NCI-H345 (cell line): Measurements from ENCODE around the gene ZIM2.

ENCODE experiments used
- DNase-seq: peaks from one replicate; lab custom pipeline; 2025; lab: John Stamatoyannopoulos, UW

Gene ZIM2

DNA sequence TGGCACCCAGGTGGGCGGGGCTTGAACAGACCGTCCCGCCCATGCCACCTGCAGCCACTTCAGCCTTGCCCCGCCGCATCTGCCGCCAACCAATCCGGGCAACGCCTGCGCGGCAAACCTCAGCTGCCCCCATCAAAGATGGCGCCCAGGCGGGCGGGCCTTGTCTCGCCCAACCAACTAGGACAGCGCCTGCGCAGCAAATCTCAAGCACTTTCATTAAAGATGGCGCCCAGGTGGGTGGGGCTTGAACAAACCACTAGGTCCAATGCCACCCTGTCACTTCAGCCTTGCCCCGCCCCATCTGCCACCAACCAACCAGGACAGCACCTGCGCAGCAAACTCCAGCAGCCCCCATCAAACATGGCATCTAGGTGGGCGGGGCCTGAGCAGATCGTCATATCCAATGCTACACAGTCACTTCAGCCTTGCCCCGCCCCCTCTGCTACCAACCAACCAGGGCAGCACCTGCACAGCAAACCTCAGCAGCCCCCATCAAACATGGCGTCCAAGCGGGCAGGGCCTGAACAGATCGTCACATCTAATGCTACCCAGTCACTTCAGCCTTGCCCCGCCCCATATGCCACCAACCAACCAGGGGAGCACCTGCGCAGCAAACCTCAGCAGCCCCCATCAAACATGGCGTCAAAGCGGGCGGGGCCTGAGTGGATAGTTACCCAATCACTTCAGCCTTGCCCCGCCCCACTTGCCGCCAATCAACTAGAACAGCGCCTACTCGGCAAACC is 1.4 kb downstream of the ZIM2 start:
- DNase-seq = no peak

DNA sequence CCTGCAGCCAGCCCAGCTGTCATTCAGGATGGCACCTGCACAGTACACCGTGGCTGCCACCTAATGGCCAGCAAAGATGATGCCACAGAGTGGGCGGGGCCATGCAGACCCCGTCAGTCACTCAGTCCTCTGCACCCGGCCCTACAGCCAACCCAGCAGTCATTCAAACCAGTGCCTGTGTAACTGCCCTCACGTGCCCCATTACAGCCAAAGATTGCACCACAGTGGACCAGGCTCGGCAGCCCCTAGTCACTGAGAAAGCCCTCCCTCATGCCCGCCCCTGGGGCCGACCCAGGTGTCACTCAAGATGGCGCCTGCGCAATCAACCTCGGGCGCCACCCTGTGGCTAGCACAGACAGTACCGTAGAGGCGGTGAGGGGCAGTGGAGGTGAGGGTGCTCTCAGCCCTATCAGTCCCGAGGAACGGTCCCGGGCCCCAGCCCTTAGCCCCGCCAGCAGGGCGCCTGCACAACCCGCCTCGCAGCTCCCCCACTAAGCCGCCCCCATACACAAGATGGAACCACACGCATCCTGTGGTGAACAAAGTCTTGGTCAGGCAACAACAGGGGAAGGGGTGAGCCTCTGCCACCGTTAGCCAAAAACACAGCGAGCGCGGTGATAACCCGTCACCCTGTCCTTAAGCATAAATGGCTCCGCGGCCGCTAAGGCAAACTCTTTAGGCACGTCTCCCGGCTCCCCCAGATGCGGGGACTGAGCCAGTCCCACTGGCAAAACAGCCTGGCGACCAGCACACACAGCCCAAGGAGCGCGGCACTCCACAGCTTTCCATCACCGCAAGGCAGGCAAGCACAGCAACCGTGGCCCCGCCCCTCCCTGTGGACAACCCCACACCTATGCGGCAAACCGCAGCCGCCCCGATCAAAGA is 2.3 kb downstream of the ZIM2 start:
- DNase-seq = no peak

DNA sequence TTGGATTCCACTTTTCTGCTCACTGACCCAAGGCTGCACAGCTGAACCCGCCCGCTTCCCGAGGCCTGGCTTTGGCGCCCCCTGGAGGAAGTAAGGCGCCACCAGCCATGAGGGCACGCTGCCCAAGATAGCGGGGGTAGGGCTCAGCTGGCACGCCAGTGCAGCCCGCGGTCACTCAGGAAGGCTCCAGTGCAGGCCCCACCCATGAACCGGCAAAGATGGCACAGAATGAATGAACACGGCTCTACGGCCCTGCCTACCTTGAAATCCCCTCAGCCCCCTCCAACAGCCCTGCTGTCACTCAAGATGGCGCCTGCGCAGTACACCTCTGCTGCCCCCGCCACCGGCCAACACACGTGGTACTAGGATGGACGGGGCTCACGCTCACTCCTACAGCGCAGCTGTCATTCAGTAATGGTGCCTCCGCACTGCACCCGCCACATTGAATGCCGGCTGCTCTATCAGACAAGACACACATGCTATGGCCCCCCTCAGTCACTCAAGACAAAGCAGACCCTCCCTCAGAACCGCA is 3.0 kb downstream of the ZIM2 start:
- no peak for DNase-seq

DNA sequence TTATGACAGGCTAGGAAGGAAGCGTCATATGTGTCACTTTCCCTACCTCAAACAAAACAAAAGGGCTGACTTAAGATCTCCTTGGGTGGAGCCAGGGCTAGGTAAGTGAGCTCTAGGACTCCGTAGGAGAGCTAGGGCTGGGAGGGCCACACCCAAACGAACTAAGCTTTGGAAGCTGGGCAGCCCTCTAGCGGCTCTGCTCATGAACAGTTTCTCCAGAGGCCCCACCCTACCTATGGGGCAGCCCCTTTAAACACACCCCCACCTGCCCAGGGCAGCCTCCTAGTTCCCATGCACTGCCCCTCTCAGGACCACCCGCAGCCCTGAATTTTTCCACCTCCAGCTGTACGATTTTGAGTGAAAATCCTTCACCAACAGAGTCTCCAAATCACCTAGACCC is 3.5 kb downstream of the ZIM2 start:
- no peak for DNase-seq

DNA sequence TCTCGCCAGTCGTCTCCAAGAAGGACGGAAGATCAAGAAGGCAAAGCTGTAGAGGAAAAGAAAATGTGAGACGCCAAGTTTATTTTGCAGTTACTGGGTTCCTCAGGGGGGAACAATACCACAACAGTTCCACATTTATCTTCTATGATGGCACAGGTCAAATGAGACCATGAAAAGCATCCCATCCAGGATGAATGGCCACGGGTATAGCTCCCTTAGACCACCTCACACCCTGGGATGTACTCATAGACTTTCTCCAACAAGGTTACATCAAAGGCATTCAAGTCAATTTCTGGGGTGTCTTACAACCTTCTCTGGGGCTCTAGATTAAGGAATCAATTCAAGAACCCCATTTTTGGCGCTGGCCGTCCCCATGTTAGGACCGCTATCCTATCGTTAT is 4.5 kb downstream of the ZIM2 start:
- DNase-seq = no peak

DNA sequence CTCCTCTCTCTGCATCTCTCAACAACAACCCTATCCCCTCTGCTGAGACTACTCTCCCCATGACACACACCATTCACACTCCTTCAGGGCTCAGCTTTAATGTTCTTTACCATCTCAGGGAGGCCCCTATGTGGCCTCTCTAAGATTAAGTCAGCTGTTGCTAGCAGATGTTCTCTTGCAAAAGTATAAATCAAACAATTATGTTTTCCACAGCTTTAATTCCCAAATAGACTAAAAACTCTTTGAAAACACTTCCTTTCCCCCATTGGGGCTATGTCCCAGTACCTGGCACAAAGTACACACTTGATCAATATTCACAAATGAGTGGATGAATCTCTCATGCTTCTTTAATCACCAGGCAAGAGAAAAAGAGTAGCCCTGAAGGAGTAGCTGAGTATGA is 5.1 kb downstream of the ZIM2 start:
- DNase-seq = no peak

DNA sequence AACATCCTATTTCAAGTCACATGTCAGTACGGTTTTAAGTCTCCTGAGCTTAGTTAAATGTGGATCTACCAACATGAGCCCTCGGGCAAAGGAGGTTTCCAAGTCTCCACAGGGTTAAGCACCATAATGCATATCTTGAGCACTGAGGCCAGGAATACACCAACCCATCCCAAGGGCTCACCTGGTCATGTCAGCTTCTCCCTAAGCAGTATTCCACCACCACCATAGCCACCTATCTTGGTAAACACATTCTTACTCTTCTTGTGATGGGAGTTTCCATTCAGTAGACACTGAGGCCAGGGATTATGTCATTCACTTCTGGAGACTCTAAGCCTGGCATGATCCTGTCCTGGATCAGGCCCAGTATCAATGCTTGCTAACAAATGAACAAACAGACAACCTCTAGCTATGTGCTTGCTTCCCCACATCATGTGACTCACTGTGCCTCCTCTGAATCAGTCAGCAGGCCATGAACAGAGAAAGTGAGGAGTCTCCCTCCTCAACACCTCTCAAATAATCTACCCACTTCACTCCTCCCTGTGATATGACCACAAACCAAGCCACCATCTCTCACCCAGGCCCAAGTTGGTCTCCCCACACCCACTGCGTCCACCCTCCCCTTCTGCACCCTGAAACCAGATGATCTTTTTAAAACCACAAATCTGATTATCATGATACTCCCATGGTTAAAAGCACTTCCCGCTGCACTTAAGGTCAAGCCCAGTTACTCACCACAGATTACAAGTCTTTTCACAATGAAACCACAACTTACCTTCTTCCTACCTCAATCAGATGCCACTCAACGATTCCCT is 5.8 kb downstream of the ZIM2 start:
- no peak for DNase-seq

DNA sequence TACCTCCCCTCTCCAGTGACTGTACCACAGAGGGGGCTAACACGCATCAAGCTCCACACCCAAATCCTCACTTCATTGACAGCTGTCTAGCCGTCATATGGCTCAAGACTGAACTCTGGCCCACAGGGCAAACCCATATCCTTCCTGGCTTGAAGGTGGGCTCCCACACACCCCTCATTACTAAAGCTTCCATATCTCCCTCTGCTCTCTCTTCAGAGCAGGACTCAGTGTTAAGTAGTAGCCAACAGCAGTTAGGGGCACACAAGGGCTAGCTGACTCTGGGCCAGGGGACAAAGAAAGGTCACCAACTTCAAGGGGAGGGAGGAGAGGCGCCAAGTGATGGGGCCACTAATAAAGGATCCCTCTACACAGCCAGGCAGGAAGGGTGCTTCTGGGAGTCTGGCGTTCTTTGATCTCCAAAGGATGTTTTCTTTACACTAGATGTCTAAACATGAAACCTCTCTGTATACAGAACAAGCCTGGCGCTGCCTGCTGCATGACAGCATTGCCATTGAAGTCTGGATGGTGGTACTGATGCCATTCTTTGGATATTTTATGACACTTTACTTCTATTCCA is 8.1 kb downstream of the ZIM2 start:
- no peak for DNase-seq

DNA sequence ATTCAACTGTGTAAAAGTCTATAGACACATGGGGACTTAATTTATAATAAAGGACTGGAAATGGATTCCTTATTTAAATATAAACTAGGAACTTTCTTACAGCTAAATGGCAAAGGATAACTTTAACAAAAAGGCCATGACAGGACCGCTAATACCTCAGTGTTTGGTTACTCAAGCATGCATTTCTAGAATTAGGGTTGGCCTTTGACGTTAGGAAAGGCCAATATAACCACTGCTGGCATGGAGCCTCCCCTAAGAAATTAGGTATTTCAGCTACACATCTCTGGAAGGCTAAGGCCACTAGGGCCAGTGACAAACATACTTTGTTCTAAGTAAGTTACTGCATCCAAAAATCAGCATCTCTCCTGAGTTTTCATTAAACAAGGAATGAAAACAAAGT is 9.3 kb downstream of the ZIM2 start:
- DNase-seq = no peak

DNA sequence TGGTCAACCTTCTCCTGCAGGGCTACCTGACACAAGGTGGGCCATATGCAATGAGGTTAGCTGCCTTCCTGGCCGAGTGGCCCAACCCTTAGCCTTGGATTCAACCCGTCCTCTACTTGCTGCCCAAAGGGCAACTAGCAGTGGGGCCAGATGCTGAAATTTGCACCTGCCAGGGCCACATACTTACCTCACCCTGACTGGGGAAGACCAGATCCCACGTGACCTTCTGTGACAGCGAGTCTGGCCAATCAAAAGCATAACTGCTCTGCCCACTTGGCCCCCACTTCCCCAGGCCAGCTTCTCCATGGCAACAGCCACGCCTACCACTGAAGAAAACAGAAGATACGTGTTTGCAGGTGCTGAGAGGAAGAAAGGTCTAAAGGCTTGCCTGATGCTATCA is 10.9 kb downstream of the ZIM2 start:
- DNase-seq = no peak

DNA sequence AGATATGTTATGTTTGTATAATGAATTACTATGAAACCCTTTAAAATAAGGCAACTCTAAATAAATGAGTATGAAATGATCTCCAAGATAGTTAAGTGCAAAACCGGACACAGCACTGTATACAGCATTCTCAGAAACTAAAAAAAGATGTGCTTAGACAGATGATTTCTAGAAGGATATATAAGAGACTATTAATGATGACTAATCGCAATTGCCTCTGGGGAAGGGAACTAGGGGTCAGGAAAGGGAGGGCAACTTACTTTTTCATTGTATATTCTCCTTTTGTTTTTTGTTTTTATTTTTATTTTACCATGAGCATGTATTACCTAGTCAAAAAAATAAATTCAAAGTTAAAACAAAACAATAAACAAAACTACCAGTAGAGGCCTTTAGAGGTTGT is 12.8 kb downstream of the ZIM2 start:
- DNase-seq = no peak

DNA sequence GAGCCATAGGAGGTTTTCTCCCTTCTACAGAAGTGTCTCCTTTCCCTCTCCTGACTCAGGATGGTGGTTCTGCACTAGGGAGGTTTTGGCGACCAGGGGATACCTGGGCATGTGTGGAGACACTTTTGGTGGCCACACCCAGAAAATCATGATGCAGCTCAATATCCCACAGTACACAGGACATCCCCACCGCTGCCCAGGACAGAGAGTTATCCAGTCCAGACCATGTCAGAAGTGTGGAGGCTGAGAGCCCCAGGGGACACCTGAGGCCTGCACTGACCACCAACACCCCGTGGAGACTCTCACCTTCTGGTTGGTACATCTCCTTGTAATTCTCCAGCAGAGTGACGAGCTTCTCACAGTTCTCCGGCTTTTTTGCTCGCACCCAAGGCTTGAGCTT is 16.6 kb downstream of the ZIM2 start:
- DNase-seq = no peak

DNA sequence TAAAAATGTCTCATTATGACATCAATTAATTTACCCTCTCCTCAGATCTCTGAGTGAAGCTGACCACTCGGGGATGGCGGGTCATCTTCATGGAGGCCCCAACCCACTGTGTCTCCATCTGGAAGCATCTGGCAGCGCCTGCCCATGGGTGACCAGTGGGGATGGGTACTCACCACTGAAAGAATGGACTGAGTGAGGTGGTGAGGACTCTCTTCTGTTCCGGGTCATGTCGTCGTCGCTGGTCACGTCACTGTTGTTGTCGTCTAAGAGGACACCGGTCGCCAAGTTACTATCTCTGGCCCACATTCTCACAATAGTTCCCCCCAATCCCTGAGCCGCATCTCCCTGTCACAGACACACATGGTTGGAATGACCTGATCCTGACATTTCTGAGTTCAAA is 17.1 kb downstream of the ZIM2 start:
- no peak for DNase-seq

DNA sequence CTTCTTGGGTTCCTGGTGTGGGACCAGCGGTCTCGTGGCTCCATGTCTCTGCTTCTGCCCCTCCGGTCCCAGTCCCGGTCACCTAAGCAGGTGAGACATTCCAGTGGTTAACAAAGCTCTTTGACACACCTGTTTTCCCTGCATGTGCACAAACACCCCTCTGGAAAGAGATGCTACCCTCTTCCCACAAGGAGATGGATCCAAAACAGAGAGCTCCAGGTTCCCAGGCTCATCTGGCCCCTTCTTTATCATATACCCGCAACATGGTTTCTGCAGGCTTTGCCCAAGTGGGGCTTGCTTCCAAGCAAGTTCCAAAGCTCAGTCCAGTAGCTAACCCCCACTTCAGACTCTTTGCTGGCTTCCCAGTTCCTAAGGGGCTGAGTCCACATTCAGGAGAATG is 17.8 kb downstream of the ZIM2 start:
- DNase-seq = no peak

DNA sequence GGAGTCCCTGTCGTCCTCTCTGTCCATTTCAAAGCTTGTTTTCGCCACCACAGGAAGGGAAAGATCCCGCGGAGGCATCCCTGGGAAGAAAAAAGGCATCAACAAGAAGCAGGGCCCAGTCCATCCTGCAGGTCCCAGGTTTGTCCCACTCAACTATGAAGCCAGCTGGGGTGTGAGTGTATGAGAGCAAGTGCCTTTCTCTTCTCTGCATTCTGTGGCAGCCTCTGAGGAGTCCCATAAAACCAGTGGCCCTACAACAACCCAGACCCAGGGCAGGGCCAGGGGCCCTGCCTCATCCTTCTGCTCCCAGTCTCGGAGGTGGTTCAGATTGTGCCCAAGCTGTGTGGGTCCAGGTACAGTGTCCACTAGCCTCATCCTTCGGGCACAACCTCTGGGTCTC is 18.9 kb downstream of the ZIM2 start:
- no peak for DNase-seq

DNA sequence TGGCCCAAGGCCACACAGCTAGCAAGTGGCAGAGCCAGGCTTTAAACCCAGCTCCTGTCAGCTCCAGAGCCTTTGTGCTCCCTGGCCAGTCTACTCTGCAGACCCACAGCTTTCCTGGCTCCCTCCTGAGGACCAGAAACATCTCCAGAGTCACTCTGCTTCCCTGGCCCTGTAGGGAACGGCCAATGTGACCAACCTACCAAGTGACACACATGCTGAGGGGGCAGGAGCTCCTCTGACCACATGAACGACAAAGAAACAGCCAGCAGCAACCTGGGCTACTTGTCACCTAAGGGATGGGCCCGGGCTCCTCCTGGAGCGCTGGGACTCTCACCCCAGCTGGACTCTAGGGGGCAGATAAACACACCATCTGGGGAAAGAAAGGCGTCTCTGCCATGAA is 19.3 kb downstream of the ZIM2 start:
- DNase-seq = no peak

DNA sequence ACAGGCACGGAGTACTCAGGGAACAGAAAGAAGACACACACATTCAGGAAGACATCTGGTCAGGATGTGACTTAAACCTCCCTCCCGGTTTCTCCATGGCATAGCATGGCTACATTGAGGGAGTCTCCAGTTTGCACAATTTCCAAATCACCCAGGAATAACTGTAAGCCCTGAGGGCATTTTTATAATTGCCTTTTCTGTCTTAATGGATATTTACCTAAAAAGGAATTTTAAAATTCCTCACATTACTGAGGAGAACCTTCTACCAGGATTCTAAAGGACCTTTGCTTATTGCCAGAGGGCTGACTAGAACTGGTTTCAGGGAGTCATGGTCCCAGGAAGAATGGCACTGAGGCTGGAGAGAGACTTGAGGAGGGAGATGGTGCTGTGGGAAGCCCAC is 21.4 kb downstream of the ZIM2 start:
- DNase-seq = no peak

DNA sequence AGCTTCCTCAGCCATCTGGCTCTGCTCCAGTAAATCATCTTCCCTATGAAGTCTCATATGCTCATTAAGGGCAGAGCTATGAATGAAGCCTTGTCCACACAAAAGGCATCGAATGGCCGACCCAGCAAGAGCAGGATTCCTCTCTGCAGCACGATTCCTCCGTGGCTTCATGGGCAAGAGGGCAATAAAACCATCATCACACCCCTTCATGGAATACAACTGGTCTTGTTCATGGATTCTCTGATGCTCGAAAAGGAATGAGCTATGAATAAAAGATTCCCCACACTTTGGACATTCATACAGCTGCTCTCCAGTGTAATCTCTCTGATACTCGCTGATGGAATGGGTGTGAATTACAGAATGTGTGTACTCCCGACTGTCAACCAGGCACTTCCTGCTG is 25.9 kb downstream of the ZIM2 start:
- DNase-seq = no peak

DNA sequence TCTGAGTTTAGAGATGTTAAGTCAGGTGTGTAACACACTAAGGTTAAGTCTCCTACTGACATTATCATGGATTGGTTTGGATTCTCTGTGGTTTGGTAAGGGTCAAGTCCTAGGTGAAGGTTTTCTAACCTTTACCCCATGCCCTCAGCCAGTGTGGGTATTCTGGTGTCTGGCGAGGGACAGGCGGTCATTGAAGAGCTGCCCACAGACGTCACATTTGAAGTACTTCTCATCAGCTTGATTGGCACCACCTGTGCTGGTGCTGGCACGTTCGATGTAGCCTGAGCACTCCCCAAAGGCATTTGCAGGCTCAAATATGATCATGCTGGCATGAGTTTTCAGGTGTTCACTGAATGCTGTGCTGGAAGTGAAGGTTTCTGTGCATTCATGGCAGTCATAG is 27.0 kb downstream of the ZIM2 start:
- DNase-seq = no peak

DNA sequence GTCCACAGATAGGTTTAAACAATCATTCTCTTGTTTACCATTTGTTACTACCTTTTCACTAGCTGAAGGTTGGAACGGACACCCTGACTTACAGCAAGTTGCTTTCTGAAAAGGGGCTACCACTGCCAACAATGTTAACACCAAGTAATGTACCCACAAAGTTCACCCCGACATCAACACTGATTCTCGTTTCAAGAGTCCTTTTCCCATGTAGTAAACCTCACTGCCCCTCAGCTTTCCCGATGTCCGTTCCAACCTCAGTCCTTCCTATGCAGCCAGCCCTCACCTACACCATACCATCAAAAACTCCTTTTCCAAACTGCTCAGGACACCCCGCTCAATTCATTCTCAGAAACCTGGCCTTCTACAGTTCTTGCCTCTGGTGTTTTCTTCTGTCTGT is 29.0 kb downstream of the ZIM2 start:
- no peak for DNase-seq

DNA sequence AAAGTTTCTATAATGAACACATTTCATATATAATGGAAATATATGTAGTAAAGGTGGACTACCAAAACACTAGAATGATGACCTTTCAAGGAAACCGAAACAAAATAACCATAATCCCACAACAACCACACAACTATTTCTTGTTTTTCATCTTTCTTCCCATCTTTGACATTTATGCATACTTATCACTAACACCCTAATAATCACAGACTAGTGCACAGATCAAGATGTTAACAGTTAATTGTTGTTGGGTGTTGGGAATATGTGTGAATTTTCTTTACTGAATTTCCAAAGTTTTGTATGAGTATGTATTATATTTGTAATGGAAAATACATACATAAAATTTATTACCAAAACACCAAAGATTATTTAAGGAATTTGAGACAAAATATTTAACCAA is 30.3 kb downstream of the ZIM2 start:
- no peak for DNase-seq

DNA sequence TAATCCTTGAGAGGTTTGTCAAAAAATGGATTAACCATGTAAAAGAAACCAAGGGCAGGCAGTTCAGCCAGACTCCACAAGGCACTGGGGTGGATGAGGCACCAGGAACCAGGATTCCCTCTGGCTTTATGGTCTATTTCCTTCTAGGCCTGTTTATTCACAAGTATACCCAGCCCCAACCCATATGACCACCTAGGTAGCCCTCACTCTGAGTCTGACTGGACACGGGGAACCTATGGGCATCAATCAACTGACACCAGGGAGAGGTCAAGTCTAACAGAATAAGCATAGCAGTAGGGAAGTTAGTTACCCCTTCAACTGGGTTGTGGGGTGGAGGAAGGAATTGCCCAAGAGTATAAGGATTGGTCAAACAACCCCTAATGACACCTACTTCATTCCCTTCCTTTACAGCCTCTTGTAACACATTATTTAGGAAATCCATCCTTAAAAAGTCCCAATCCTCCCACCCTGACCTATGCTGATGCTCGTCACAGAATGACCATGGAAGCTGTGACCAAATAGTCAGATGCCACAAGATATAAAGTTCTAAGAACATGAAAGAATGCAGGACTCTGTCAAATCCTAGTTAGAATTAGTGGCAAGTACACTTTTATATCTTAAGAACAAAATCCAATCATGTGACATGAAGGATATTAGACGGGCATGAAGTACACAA is 31.7 kb downstream of the ZIM2 start:
- DNase-seq = no peak
